Measurements from ENCODE around the gene ZBTB5.

GRCh38 chr9:37437010-37437409 lies 28.2 kb downstream of the ZBTB5 start:
- TF ChIP-seq GABPA (IDR thresholded peaks at IDR 0.05; ENCODE audit: borderline replicate concordance, insufficient read depth, low read length): no peak
- no peak for TF ChIP-seq CTCF (IDR thresholded peaks at IDR 0.05; ENCODE audit: control extremely low read depth in 1 of 3, insufficient read depth in 1 of 3, low read depth in 1 of 3, low read length in 3 of 3)
- no peak for TF ChIP-seq TEAD4 (IDR thresholded peaks at IDR 0.05; ENCODE audit: low read depth, low read length)
- no peak for TF ChIP-seq TAF7 (optimal IDR thresholded peaks at IDR 0.05; ENCODE audit: borderline replicate concordance, low read depth, low read length)
- no peak for TF ChIP-seq JUND (IDR thresholded peaks at IDR 0.05; ENCODE audit: low read length)
- no peak for TF ChIP-seq TAF1 (IDR thresholded peaks at IDR 0.05; ENCODE audit: low read depth, low read length)
- no peak for TF ChIP-seq PHF8 (conservative IDR thresholded peaks at IDR 0.05; ENCODE audit: low read depth, low read length)
- TF ChIP-seq ASH2L (IDR thresholded peaks at IDR 0.05; ENCODE audit: low read length): no peak
- no peak for TF ChIP-seq CBX5 (IDR thresholded peaks at IDR 0.05; ENCODE audit: low read depth, low read length)
- TF ChIP-seq EP300 (IDR thresholded peaks at IDR 0.05; ENCODE audit: borderline replicate concordance in 1 of 2, low read depth in 2 of 2, low read length in 2 of 2): no peak

Data from H1 (cell line).